Natural killer cell (primary cell): ENCODE results near the gene SRI. TPM values are rescaled to one million over a fixed set of nuclear protein-coding genes. Genes with fewer than 3 reads are reported as not detected.

Source experiments
- ATAC-seq, 3 donors: fragments of 150-1000 bp in 2 of 3; fragments of 200-7000 bp in 1 of 3; cut with Tn5 transposase; 1 replicate in 1 of 3; 2 replicates in 2 of 3; pipeline ENCODE4 v1.10.0; 2021; ENCODE audit warnings: mild to moderate bottlenecking in 2 of 3, moderate library complexity in 2 of 3
- DNase-seq, 2 donors: peaks; one replicate each; pipeline versions ENCODE4 v3.0.0 to v3.0.0-alpha.2; 2013 to 2021; ENCODE audit warnings: mixed read lengths in 1 of 2
- H3K27ac ChIP-seq: one replicate; pipeline ENCODE4 v1.5.1; 2013; ENCODE audit warnings: mild to moderate bottlenecking, low read length
- H3K27me3 ChIP-seq: one replicate; pipeline ENCODE4 v1.6.1; 2013; ENCODE audit warnings: low read length; ENCODE audit not compliant: control insufficient read depth, insufficient read depth
- H3K36me3 ChIP-seq: one replicate; pipeline ENCODE4 v1.6.1; 2013; ENCODE audit warnings: low read length; ENCODE audit not compliant: control insufficient read depth, insufficient read depth
- H3K4me1 ChIP-seq: one replicate; pipeline ENCODE4 v1.6.1; 2013; ENCODE audit warnings: low read length; ENCODE audit not compliant: control insufficient read depth, insufficient read depth
- H3K4me3 ChIP-seq: one replicate; pipeline ENCODE4 v1.5.1; 2013; ENCODE audit warnings: low read length
- H3K9me3 ChIP-seq: one replicate; pipeline ENCODE4 v1.6.1; 2013; ENCODE audit warnings: low read length; ENCODE audit not compliant: control insufficient read depth, insufficient read depth
- H3K27ac Mint-ChIP-seq, 2 donors: one replicate each; pipeline ENCODE4 v1.8.0; 2022; ENCODE audit warnings: mild to moderate bottlenecking in 2 of 2, mixed read lengths in 2 of 2, moderate library complexity in 1 of 2
- H3K27me3 Mint-ChIP-seq, 2 donors: one replicate each; pipeline ENCODE4 v1.8.0; 2022; ENCODE audit warnings: low read depth in 2 of 2, mixed read lengths in 2 of 2
- H3K36me3 Mint-ChIP-seq: one replicate; pipeline ENCODE4 v1.8.0; 2022; ENCODE audit warnings: mixed read lengths
- H3K4me1 Mint-ChIP-seq, 2 donors: one replicate each; pipeline ENCODE4 v1.8.0; 2022; ENCODE audit warnings: mixed read lengths in 2 of 2
- H3K4me3 Mint-ChIP-seq: one replicate; pipeline ENCODE4 v1.8.0; 2022; ENCODE audit warnings: mild to moderate bottlenecking, moderate library complexity, mixed read lengths
- H3K9me3 Mint-ChIP-seq, 2 donors: one replicate each; pipeline ENCODE4 v1.8.0; 2022; ENCODE audit warnings: mixed read lengths in 2 of 2
- CTCF ChIP-seq: fragments of 200-600 bp; IDR thresholded peaks from one replicate; pipeline ENCODE4 v1.8.0; 2022; ENCODE audit warnings: antibody characterized with exemption
- WGBS: methylation state at CpG from one replicate; pipeline ENCODE4 v1.1.7; 2013; ENCODE audit warnings: missing lambda C conversion rate; ENCODE audit not compliant: insufficient coverage; 5-methylcytosine and 5-hydroxymethylcytosine counted together
- intact Hi-C: fragments of 100-400 bp; cut with micrococcal nuclease; formaldehyde crosslinking; loops from one replicate; pipeline ENCODE4 v1.14.2; 2022
- total RNA-seq, 4 donors: library from RNA; stranded (reverse); fragments of 120-200 nt in 1 of 4; gene quantifications; one replicate each; pipeline versions ENCODE4 v1.2.3 to v1.2.4, GENCODE V29; 2013 to 2022

SRI gene
- total RNA-seq, 3 donors from 2014 or later (not counting 1 experiment from before 2014, with no cell fraction given) = 67.9 to 75.0 (median 68.6) TPM

- intact Hi-C loops = no loop called here
- 97% methylated on average over 2 of the region's 3 CpGs for WGBS
- DNase-seq (no peak), ATAC-seq (no peak)
- Mint-ChIP-seq H3K27me3 (no peaks in the 10 kb centered on the region), H3K27ac (no peak overlapping the region), H3K4me1 (peaks cover 7% of the 10 kb centered on the region in 2 donors), H3K4me3 (no peak overlapping the region), H3K9me3 (no peaks in the 10 kb centered on the region), H3K36me3 (peaks cover 21% of the 10 kb centered on the region)
- H3K27me3 ChIP-seq = no peaks in the 10 kb centered on the region
- no peaks in the 10 kb centered on the region for H3K4me1 ChIP-seq
- H3K36me3 ChIP-seq = peaks cover 29% of the 10 kb centered on the region
- H3K4me3 ChIP-seq = no peak overlapping the region
- TF ChIP-seq CTCF = no peak
- H3K27ac ChIP-seq = no peak overlapping the region
- H3K9me3 ChIP-seq = no peaks in the 10 kb centered on the region
Measured at GRCh38 chr7:88200261-88200660, 19.6 kb downstream of the SRI start.

GRCh38 chr7:88191911-88192310 is 27.9 kb downstream of the SRI start:
- no peak for ATAC-seq
- TF ChIP-seq CTCF = no peak
- intact Hi-C loops = no loop called here
- Histone ChIP-seq H3K4me1 (no peaks in the 10 kb centered on the region), H3K27me3 (no peaks in the 10 kb centered on the region), H3K36me3 (no peaks in the 10 kb centered on the region), H3K9me3 (no peaks in the 10 kb centered on the region), H3K27ac (no peak overlapping the region), H3K4me3 (no peak overlapping the region)
- WGBS = 90% methylated on average over 2 of the region's 3 CpGs
- no peak overlapping the region for H3K27ac Mint-ChIP-seq
- DNase-seq = no peak
- H3K4me3 Mint-ChIP-seq = no peak overlapping the region
- H3K27me3 Mint-ChIP-seq = no peaks in the 10 kb centered on the region
- H3K4me1 Mint-ChIP-seq = no peaks in the 10 kb centered on the region
- H3K9me3 Mint-ChIP-seq = no peaks in the 10 kb centered on the region
- H3K36me3 Mint-ChIP-seq = no peaks in the 10 kb centered on the region

- DNase-seq (no peak), ATAC-seq (no peak)
- TF ChIP-seq CTCF = no peak
- H3K27ac Mint-ChIP-seq = no peak overlapping the region
- no peaks in the 10 kb centered on the region for H3K36me3 ChIP-seq
- H3K4me3 Mint-ChIP-seq = no peak overlapping the region
- H3K4me1 ChIP-seq = no peaks in the 10 kb centered on the region
- H3K9me3 ChIP-seq = no peaks in the 10 kb centered on the region
- no peak overlapping the region for H3K4me3 ChIP-seq
- H3K27me3 Mint-ChIP-seq = no peaks in the 10 kb centered on the region
- H3K27ac ChIP-seq = no peak overlapping the region
- H3K4me1 Mint-ChIP-seq = no peaks in the 10 kb centered on the region
- peaks cover 15% of the 10 kb centered on the region for H3K36me3 Mint-ChIP-seq
- H3K27me3 ChIP-seq = no peaks in the 10 kb centered on the region
- intact Hi-C loops = no loop called here
- H3K9me3 Mint-ChIP-seq = no peaks in the 10 kb centered on the region
Measured at GRCh38 chr7:88185650-88186049, 34.2 kb downstream of the SRI start.

- Histone ChIP-seq H3K36me3 (no peaks in the 10 kb centered on the region), H3K27me3 (no peaks in the 10 kb centered on the region), H3K4me1 (no peaks in the 10 kb centered on the region), H3K27ac (no peak overlapping the region), H3K4me3 (no peak overlapping the region), H3K9me3 (no peaks in the 10 kb centered on the region)
- no peak overlapping the region for H3K4me3 Mint-ChIP-seq
- no peaks in the 10 kb centered on the region for H3K4me1 Mint-ChIP-seq
- TF ChIP-seq CTCF = no peak
- DNase-seq (no peak), ATAC-seq (no peak)
- WGBS = 94% methylated on average over 5 of the region's 5 CpGs
- no peaks in the 10 kb centered on the region for H3K9me3 Mint-ChIP-seq
- no peak overlapping the region for H3K27ac Mint-ChIP-seq
- H3K27me3 Mint-ChIP-seq = no peaks in the 10 kb centered on the region
- peaks cover 15% of the 10 kb centered on the region for H3K36me3 Mint-ChIP-seq
- intact Hi-C loops = no loop called here
Measured at GRCh38 chr7:88184848-88185304, 35.0 kb downstream of the SRI start.
